Transverse colon (tissue), 4 donors: ENCODE measurements around the gene ADD3. TPM values are rescaled to one million over a fixed set of nuclear protein-coding genes. Genes with fewer than 3 reads are reported as not detected.

Experiments
- DNase-seq: peaks from one replicate; pipeline ENCODE4 v3.0.0-alpha.2; 2019
- H3K27ac ChIP-seq, 4 donors: fragments of 200-600 bp; sonication (generic); 2 replicates each; pipeline ENCODE4 v1.5.1; 2016 to 2018; ENCODE audit warnings: inconsistent platforms in 4 of 4
- H3K27me3 ChIP-seq: fragments of 200-600 bp; sonication (generic); 2 replicates; pipeline ENCODE4 v1.5.1; 2017; ENCODE audit warnings: inconsistent platforms
- H3K36me3 ChIP-seq, 4 donors: fragments of 200-600 bp; sonication (generic); 2 replicates each; pipeline ENCODE4 v1.5.1; 2017 to 2019; ENCODE audit warnings: inconsistent platforms in 4 of 4
- H3K4me1 ChIP-seq, 4 donors: fragments of 200-600 bp; sonication (generic); 2 replicates each; pipeline ENCODE4 v1.5.1; 2017 to 2020; ENCODE audit warnings: inconsistent platforms in 4 of 4
- H3K4me3 ChIP-seq, 4 donors: fragments of 200-600 bp; sonication (generic); 1 replicate in 1 of 4; 2 replicates in 3 of 4; pipeline versions ENCODE4 v1.5.1 to v1.6.1; 2017 to 2019; ENCODE audit warnings: inconsistent platforms in 4 of 4
- H3K9me3 ChIP-seq, 2 donors: fragments of 200-600 bp; sonication (generic); 2 replicates each; pipeline ENCODE4 v1.5.1; 2017 to 2019; ENCODE audit warnings: inconsistent platforms in 2 of 2
- CTCF ChIP-seq, 5 experiments: fragments of 200-600 bp in 3 of 5; fragments of 450-650 bp in 2 of 5; sonication (generic) in 3 of 5; IDR thresholded peaks; 1 replicate in 2 of 5; 2 replicates in 3 of 5; pipeline ENCODE4 v1.5.1; 2016 to 2017; ENCODE audit warnings: antibody characterized with exemption in 5 of 5, inconsistent platforms in 3 of 5, mild to moderate bottlenecking in 2 of 5, moderate library complexity in 1 of 5
- EP300 ChIP-seq: sonication (generic); formaldehyde crosslinking; IDR thresholded peaks from one replicate; pipeline ENCODE4 v1.6.1; 2017; ENCODE audit warnings: antibody characterized with exemption, low read depth
- POLR2A ChIP-seq: fragments of 450-650 bp; IDR thresholded peaks from one replicate; pipeline ENCODE4 v1.6.1; 2016; ENCODE audit warnings: antibody characterized with exemption, mild to moderate bottlenecking, moderate library complexity
- POLR2AphosphoS5 ChIP-seq, 3 donors: sonication (generic); formaldehyde crosslinking; IDR thresholded peaks; one replicate each; pipeline ENCODE4 v1.6.1; 2016; ENCODE audit warnings: antibody characterized with exemption in 3 of 3
- WGBS, 2 donors: methylation state at CpG; one replicate each; pipeline ENCODE4 v1.1.5; 2018; ENCODE audit warnings: low coverage in 1 of 2; 5-methylcytosine and 5-hydroxymethylcytosine counted together
- in situ Hi-C, 4 donors: fragments of 200-750 bp; cut with MboI; loops; one replicate each; pipeline versions ENCODE4 v1.15.0 to v1.15.1; 2017; ENCODE audit warnings: low sequenced_read_pairs in 3 of 4, low pct_ligation_motif_present in 1 of 4, low pct_unique_long_range_greater_than_20kb in 1 of 4
- intact Hi-C: fragments of 100-400 bp; cut with DNase I; formaldehyde crosslinking; loops from one replicate; pipeline ENCODE4 v1.15.1; 2023; ENCODE audit warnings: low total_unique reads
- total RNA-seq, 4 donors: library from RNA; depleted of rRNA; stranded (reverse); fragments of >200 nt; gene quantifications; one replicate each; pipeline ENCODE4 v1.1.0, GENCODE V29; 2016

ADD3 gene
- 100 to 1,000 TPM; 175 to 342 (median 258) TPM for total RNA-seq

GRCh38 chr10:110007701-110008517 lies at the start of gene ADD3:
Gene ADD3, plus strand, starts transcription at chr10:110007984. Its CDS starts 92,670 bp downstream, at chr10:110100654.
- peak; percentile 95 for DNase-seq
- in situ Hi-C loops = no loop called here
- peak; percentile 78 to 87 (median 80) for TF ChIP-seq POLR2AphosphoS5 (IDR thresholded peaks at IDR 0.05)
- TF ChIP-seq POLR2A = peak; percentile 79
- TF ChIP-seq EP300 = no peak
- TF ChIP-seq CTCF (IDR thresholded peaks at IDR 0.05) = peak in 1 of 5 experiments; percentile 14

GRCh38 chr10:109958059-109958458 lies 49.7 kb upstream of the ADD3 start:
- in situ Hi-C loops (no loop called here), intact Hi-C loops (no loop called here)
- no peak for TF ChIP-seq CTCF (IDR thresholded peaks at IDR 0.05)
- no peak for TF ChIP-seq POLR2AphosphoS5 (IDR thresholded peaks at IDR 0.05)
- no peak for TF ChIP-seq POLR2A
- no peak for TF ChIP-seq EP300
- Histone ChIP-seq H3K27ac (no peak overlapping the region), H3K36me3 (no peaks in the 10 kb centered on the region), H3K27me3 (no peaks in the 10 kb centered on the region), H3K9me3 (no peaks in the 10 kb centered on the region), H3K4me1 (peaks cover 0 to 12% (median 0%) of the 10 kb centered on the region in 4 donors), H3K4me3 (no peak overlapping the region)
- DNase-seq = no peak
- 85 to 100% methylated on average over 2 of the region's 2 CpGs for WGBS, 2 donors

More at GRCh38 chr10:110007701-110008517, at the start of gene ADD3:
- no peaks in the 10 kb centered on the region for H3K27me3 ChIP-seq
- peaks cover 11 to 81% (median 53%) of the 10 kb centered on the region in 4 donors for H3K4me1 ChIP-seq
- H3K9me3 ChIP-seq = no peaks in the 10 kb centered on the region
- H3K27ac ChIP-seq = peak within 1 kb of the TSS; percentile 91 to 97 (median 92)
- intact Hi-C loops = loop anchor here (5.0 kb wide), 1 partner anchor 86 kb away; the partner anchor contains the start of gene XPNPEP1
- 1% methylated on average over 36 of the region's 83 CpGs; no CpG with 5 or more reads in 1 of the 2 donors for WGBS, 2 donors
- H3K4me3 ChIP-seq = peak within 1 kb of the TSS; percentile 85 to 89 (median 87)
- no peaks in the 10 kb centered on the region for H3K36me3 ChIP-seq

DNA sequence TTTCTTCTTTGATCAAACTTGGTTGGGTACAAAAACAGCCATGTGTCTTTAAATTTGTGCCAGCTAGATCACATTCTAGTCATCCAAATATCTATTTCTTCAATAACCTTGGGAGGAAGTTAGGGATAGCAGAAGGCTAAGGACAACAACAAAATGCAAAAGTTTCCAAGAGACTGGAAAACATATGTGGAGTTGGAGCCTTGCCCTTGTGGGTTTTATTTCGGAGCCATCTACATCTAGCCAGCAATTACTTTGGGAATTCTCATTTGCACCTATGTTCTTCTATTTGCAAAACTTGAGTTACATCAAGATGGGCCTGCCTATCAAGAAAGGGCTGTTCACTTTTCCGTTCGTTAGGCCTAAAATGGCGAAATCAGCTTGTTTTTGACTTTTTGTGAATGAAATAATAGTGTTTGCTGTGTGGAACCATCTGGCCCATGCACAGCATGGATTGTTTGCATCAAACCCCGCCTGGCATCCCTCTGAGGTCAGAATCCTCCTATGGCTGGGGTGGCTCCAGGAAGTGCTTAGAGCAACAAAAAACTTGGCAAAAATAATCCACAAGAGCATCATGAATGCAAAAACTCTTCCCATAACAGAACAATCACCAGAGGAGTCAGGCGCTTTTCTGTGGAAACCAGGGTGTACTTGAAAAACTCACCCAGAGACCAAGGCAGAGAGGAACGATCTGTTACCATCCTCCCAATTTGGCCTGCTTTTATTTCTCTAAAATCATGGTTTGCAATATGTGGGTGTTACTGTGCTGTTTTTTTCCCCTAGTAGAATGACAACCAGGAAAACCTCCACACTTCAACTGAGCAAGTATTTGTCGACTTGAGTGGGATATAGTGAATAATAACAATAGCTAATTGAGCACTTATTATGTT lies 48.3 kb upstream of the ADD3 start:
- no peak for DNase-seq
- intact Hi-C loops = no loop called here
- 82 to 88% methylated on average over 7 to 8 of the region's 8 CpGs for WGBS, 2 donors
- Histone ChIP-seq H3K36me3 (no peaks in the 10 kb centered on the region), H3K9me3 (no peaks in the 10 kb centered on the region), H3K4me1 (peaks cover 0 to 12% (median 0%) of the 10 kb centered on the region in 4 donors), H3K27ac (no peak overlapping the region), H3K4me3 (no peak overlapping the region), H3K27me3 (no peaks in the 10 kb centered on the region)
- in situ Hi-C loops = no loop called here
- TF ChIP-seq CTCF (IDR thresholded peaks at IDR 0.05) (no peak), POLR2A (no peak), EP300 (no peak)

- TF ChIP-seq EP300 (no peak), POLR2A (no peak), CTCF (IDR thresholded peaks at IDR 0.05) (no peak), POLR2AphosphoS5 (IDR thresholded peaks at IDR 0.05) (no peak)
- intact Hi-C loops = no loop called here
- Histone ChIP-seq H3K4me1 (peaks cover 0 to 19% (median 6%) of the 10 kb centered on the region in 4 donors), H3K27me3 (no peaks in the 10 kb centered on the region), H3K36me3 (no peaks in the 10 kb centered on the region), H3K27ac (no peak overlapping the region), H3K4me3 (no peak overlapping the region), H3K9me3 (no peaks in the 10 kb centered on the region)
- no peak for DNase-seq
- 76 to 77% methylated on average over 2 of the region's 2 CpGs for WGBS, 2 donors
- in situ Hi-C loops = no loop called here
Measured at GRCh38 chr10:109960682-109961081, 47.1 kb upstream of the ADD3 start.
